Progenitor cell of endocrine pancreas (in vitro differentiated cells): ENCODE measurements around the gene IFI27L1. TPM values are rescaled to one million over a fixed set of nuclear protein-coding genes. Genes with fewer than 3 reads are reported as not detected.

Source experiments
- DNase-seq: peaks from one replicate; pipeline ENCODE4 v3.0.0; 2021; ENCODE audit warnings: low spot score; ENCODE audit not compliant: unreplicated experiment
- H3K27ac Mint-ChIP-seq: 2 replicates; pipeline ENCODE4 v1.8.0; 2021; ENCODE audit warnings: mild to moderate bottlenecking, moderate library complexity, mixed read lengths
- H3K27me3 Mint-ChIP-seq: 2 replicates; pipeline ENCODE4 v1.8.0; 2021; ENCODE audit warnings: mixed read lengths
- H3K36me3 Mint-ChIP-seq: 2 replicates; pipeline ENCODE4 v1.8.0; 2022; ENCODE audit warnings: mixed read lengths; ENCODE audit not compliant: insufficient read depth
- H3K4me1 Mint-ChIP-seq: 2 replicates; pipeline ENCODE4 v1.8.0; 2021; ENCODE audit warnings: low read depth, mixed read lengths
- H3K4me3 Mint-ChIP-seq: 2 replicates; pipeline ENCODE4 v1.8.0; 2021; ENCODE audit warnings: low read depth, mild to moderate bottlenecking, moderate library complexity, mixed read lengths
- H3K9me3 Mint-ChIP-seq: 2 replicates; pipeline ENCODE4 v1.8.0; 2021; ENCODE audit warnings: low read depth, mixed read lengths
- total RNA-seq: library from RNA; stranded (reverse); gene quantifications from 2 replicates; pipeline ENCODE4 v1.2.1, GENCODE V29; 2021
- TF ChIP-seq, protein P1 (sequence below): fragments of 200-600 bp; sonication (generic); IDR thresholded peaks from one replicate; pipeline ENCODE4 v1.5.0; 2021; ENCODE audit warnings: antibody characterized with exemption, mild to moderate bottlenecking; ENCODE audit not compliant: unreplicated experiment

IFI27L1 gene
- total RNA-seq, 1 donor from 2014 or later, result 28.9 TPM

DNA sequence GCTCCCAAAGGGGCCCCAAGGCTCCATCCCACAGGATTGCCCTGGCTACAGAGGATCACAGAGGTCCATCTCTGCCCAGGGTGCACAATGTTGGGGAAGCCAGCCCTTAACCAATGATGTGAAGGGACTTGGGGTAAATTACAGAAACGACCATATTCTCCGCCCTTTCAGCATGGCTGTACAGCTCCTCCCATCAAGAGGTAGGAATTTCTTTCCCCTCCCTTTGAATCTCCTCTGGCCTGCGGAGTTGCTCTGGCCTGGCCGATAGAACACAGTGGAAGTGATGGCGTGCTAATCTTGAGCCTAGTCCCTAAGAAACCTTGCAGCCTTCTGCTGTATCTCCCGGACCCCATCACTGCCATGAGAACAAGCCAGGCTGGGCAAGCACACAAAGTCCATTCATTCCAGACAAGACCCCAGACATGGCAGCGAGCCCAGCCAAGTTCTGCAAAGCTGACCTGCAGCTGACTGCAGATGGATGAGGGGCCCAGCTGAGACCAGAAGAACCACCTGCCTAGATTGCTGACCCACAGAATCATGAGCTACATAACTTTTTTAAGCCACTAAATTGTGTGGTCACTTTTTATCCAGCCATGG is 22.5 kb downstream of the IFI27L1 start:
- Mint-ChIP-seq H3K27ac (no peak overlapping the region), H3K9me3 (no peaks in the 10 kb centered on the region), H3K4me1 (peaks cover 5% of the 10 kb centered on the region), H3K27me3 (no peaks in the 10 kb centered on the region), H3K4me3 (no peak overlapping the region), H3K36me3 (peaks cover 4% of the 10 kb centered on the region)
- DNase-seq, result no peak
- TF ChIP-seq, protein P1, sequence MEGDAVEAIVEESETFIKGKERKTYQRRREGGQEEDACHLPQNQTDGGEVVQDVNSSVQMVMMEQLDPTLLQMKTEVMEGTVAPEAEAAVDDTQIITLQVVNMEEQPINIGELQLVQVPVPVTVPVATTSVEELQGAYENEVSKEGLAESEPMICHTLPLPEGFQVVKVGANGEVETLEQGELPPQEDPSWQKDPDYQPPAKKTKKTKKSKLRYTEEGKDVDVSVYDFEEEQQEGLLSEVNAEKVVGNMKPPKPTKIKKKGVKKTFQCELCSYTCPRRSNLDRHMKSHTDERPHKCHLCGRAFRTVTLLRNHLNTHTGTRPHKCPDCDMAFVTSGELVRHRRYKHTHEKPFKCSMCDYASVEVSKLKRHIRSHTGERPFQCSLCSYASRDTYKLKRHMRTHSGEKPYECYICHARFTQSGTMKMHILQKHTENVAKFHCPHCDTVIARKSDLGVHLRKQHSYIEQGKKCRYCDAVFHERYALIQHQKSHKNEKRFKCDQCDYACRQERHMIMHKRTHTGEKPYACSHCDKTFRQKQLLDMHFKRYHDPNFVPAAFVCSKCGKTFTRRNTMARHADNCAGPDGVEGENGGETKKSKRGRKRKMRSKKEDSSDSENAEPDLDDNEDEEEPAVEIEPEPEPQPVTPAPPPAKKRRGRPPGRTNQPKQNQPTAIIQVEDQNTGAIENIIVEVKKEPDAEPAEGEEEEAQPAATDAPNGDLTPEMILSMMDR, result no peak

- peaks cover 2% of the 10 kb centered on the region for H3K36me3 Mint-ChIP-seq
- no peaks in the 10 kb centered on the region for H3K9me3 Mint-ChIP-seq
- H3K27ac Mint-ChIP-seq, result no peak overlapping the region
- no peaks in the 10 kb centered on the region for H3K27me3 Mint-ChIP-seq
- DNase-seq, result no peak
- H3K4me3 Mint-ChIP-seq, result no peak overlapping the region
- peaks cover 5% of the 10 kb centered on the region for H3K4me1 Mint-ChIP-seq
- TF ChIP-seq, protein P1, result no peak
Observed at GRCh38 chr14:94104731-94105130, 23.6 kb downstream of the IFI27L1 start.

DNA sequence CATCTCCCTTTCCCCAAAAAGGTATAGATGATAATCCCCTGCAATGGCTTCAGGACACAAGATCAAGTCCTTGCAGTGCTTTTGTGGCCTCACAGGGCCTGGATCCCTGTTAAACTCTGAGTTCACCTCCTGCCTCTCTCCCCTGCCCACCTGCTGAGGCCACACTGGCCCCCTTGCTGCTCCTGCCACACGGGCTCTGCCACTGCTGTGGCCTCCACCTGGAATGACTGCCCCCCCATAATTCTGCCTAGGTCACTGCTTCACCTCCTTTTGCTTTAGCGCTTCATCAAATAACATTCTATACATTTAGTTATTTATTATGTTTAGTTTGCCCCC is 28.8 kb downstream of the IFI27L1 start:
- no peak for DNase-seq

DNA sequence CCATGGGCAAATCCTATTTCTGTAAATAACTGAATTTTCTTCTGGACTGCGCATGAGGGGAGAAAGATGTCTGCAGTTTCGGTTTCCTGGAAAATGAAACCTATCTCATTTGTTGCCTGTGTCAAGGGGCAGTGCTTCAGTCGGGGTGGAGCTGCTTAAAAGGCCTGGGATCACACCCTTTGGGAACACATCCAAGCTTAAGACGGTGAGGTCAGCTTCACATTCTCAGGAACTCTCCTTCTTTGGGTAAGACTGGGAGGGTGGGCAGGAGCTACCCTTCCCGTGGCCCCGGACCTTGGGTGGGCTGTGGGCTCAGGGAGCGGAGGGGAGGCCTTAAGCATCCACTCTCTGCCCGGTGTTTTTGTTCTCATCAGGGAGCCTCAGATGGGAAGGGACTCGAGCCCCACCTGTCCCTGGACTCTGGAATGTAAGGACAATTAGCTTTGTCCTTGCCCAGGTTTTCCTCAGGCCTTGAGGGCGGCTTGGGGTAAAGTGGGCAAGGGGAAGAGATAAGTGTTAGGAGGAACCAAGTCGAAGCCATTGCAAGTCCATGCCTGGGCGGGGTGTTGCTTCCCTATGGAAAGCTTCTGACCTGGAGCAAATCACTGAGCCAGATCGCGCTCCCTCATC is 29.6 kb downstream of the IFI27L1 start, which contains the start of gene IFI27:
IFI27 (plus strand) TSS at position 185 of the 630 bp plus-strand sequence.
- Mint-ChIP-seq H3K27ac (no peak within 1 kb of the TSS), H3K27me3 (peaks cover 14% of the 10 kb centered on the region), H3K36me3 (peaks cover 2% of the 10 kb centered on the region), H3K4me1 (peaks cover 3% of the 10 kb centered on the region), H3K9me3 (no peaks in the 10 kb centered on the region), H3K4me3 (no peak within 1 kb of the TSS)
- TF ChIP-seq, protein P1, result no peak
- no peak for DNase-seq

More for the DNA sequence above, 28.8 kb downstream of the IFI27L1 start:
- Mint-ChIP-seq H3K9me3 (no peaks in the 10 kb centered on the region), H3K27me3 (peaks cover 7% of the 10 kb centered on the region), H3K4me1 (peaks cover 3% of the 10 kb centered on the region), H3K27ac (no peak overlapping the region), H3K4me3 (no peak overlapping the region), H3K36me3 (peaks cover 2% of the 10 kb centered on the region)
- TF ChIP-seq, protein P1, result no peak

DNA sequence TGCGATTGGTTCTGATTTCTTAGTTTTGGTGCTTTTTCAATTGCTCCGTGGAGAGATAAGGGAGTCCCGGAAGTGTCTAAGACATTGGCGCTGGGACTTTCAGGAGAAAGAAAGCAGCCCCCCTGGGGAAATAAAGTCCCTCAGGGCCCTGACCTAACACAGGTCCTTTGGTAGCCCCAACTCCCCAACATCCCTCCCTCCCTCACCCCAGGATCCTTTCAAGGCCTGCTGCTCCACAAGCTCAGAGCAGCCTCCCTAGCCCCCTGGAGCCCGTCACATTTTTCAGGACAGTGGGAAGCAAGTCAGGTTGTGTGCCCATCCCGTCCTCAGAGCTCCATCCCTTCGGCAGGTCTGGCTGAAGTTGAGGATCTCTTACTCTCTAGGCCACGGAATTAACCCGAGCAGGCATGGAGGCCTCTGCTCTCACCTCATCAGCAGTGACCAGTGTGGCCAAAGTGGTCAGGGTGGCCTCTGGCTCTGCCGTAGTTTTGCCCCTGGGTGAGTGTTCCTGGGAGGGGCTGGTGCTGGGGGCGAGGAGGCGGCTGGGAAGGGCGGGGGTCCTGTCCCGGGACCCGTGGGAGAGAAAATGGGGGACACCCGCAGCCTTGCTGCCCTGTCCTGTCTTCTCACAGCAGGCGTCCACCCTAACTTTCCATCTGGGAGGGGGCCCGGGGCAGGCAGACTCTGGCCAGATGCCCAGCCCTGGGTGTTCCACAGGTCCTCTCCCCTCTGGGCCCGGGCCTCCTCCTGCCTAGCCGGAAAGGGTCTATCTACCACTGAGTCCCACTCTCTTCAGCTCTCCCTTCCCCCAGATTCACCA is 30.4 kb downstream of the IFI27L1 start:
- Mint-ChIP-seq H3K27ac (no peak overlapping the region), H3K4me1 (peaks cover 3% of the 10 kb centered on the region)
- no peak for DNase-seq

More for the DNA sequence above, 30.4 kb downstream of the IFI27L1 start:
- Mint-ChIP-seq H3K36me3 (peaks cover 2% of the 10 kb centered on the region), H3K27me3 (peaks cover 16% of the 10 kb centered on the region), H3K4me3 (no peak overlapping the region), H3K9me3 (no peaks in the 10 kb centered on the region)
- TF ChIP-seq, protein P1, result no peak
